Retinal pigment epithelial cell (primary cell): ENCODE data around the gene CSKMT.

Source experiments
- DNase-seq: peaks from one replicate; pipeline ENCODE4 v3.0.0-alpha.2; 2010; ENCODE audit warnings: low read depth
- H3K4me3 ChIP-seq: 2 replicates; pipeline ENCODE4 v1.5.1; 2011; ENCODE audit warnings: mild to moderate bottlenecking, low read length, control low read depth, moderate library complexity
- TF ChIP-seq, protein P1 (sequence below): conservative IDR thresholded peaks from 2 replicates; pipeline ENCODE4 v1.5.1; 2011; ENCODE audit warnings: low read depth, low read length, control low read depth, inconsistent platforms

The CSKMT gene

DNA sequence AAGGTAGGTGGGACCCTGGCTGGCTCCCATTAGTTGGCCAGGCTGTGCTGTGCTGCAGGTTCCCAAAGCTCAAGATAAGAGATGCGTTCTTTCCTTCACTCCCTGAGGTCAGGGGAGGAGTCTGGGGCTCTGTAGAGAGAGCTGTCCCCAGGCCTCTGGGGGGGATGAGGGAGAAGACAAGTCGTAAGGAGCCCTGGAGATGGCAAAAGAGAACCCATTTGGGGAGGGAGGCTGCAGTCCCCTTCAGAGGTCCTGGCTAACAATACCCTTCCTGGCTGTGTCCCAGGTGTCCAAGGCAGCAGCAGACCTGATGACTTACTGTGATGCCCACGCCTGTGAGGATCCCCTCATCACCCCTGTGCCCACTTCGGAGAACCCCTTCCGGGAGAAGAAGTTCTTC is 43.3 kb downstream of the CSKMT start:
- H3K4me3 ChIP-seq = no peak overlapping the region
- DNase-seq = no peak
- TF ChIP-seq, protein P1, sequence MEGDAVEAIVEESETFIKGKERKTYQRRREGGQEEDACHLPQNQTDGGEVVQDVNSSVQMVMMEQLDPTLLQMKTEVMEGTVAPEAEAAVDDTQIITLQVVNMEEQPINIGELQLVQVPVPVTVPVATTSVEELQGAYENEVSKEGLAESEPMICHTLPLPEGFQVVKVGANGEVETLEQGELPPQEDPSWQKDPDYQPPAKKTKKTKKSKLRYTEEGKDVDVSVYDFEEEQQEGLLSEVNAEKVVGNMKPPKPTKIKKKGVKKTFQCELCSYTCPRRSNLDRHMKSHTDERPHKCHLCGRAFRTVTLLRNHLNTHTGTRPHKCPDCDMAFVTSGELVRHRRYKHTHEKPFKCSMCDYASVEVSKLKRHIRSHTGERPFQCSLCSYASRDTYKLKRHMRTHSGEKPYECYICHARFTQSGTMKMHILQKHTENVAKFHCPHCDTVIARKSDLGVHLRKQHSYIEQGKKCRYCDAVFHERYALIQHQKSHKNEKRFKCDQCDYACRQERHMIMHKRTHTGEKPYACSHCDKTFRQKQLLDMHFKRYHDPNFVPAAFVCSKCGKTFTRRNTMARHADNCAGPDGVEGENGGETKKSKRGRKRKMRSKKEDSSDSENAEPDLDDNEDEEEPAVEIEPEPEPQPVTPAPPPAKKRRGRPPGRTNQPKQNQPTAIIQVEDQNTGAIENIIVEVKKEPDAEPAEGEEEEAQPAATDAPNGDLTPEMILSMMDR = no peak

DNA sequence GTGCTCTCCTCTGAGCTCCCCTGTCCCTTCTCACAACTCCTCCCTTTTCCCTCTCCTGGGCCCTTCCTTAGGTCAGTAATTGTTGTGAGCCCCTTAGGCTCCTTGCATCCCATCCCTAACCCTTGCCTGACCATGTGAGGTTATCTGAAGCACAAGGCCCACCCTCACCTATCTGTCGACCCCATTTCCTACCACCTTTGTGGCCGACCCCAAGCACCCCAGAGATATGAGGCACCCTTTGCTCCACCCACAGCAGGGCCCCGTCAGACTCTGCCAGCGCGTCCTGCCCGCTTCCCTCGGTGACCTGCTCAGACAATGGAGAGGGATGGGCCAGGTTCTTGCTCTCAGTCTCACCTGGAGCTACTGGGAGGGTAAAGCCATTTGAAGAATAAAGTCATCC is 43.7 kb downstream of the CSKMT start:
- TF ChIP-seq, protein P1 = no peak
- peak overlapping the region; percentile 71 for H3K4me3 ChIP-seq
- no peak for DNase-seq

DNA sequence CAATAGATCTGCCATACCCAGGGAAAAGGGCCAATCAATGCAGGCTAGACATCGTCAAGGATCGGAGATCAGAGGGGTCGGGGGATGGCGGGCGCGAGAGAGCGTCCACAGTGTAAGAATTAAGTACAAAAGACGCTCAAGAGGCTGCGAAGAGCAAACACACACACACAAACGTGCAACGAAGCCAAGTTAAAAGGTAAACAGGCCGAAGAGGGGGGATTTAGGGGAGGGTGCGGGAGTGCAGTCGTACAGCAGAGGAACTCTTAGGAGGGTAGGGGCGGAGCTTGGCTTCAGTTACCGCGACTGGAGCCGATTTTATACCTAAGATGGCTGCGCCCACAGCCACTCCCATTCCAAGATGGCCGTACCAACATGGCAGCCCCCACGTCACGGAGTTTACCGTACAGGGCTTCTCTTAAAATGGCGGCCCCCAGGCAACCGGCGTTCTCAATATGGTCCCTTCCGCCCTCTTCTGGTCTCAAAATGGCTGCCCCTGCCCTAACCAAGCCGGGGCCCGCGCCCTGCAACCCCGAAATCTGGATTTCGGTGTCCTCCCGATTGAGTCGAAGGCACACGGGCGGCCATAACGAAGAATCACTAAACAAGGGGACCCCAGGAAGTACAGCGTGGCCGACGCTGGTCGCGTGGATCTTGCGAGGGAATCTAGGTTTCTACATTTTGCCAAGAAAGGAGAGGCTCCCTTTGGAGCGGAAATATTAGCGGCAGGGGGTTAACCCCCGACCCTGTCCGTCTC is 44.3 kb downstream of the CSKMT start:
- DNase-seq = peak; percentile 93
- H3K4me3 ChIP-seq = peak overlapping the region; percentile 71
- TF ChIP-seq, protein P1 = no peak

DNA sequence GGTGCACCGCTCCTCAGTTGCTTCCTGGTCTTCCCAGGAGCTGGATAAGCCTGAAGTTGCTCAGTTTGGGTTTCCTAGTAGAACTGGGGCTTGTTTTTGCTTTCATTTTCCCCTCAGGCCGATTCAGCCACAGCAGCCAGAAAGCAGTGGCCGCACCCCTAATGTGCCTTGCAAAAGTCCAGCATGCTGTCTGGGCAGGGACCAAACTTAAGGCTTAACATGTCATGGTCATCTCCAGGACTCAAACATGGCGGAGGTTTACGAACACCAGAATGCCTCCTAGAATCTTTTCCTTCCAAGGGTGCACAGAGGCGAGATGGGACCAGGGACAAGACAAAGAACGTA is 44.9 kb downstream of the CSKMT start:
- H3K4me3 ChIP-seq = peak overlapping the region; percentile 71
- TF ChIP-seq, protein P1 = no peak
- no peak for DNase-seq

DNA sequence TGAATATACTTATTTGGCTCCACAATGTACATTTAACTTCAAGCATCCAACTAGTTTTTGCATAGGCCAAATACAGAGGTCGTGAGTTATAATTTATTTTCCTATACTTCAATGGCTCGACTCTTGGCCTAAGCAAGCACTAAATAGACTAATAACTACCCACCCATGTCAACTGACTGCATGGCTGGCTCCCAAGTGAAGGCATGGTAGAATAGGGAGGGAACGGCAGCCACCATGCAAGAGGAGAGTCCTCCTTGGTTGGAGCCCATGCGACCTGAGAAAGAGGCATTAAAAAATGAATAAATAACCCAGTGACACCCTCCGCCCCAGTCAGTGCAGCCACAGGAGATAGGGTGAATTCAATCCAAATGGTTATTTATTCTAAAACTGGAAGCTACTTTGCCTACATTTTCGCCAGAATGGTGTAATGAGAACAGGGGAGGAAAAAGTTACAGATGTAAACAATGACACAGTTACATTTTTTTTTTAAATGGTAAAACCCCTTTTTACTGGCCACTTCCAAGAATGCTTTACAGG is 47.2 kb downstream of the CSKMT start:
- no peak for DNase-seq
- TF ChIP-seq, protein P1 = no peak

DNA sequence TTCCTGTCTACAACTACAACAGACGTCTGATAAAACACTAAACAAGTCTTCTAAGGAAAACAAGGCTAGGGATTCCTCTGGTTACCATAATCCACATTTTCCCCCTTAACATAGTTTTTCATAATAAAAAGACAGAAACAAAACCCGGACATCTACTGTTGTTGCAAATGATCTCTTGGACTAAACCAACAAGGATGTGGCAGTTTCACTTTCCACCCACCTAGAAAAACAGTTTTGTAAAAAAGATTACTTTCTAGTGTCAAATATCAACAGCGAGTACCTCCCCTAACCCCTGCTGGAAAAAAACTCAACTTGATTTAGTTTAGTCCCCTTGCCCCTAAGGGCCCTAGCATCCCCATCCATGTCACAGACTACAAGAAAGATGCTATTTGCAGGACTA is 47.7 kb downstream of the CSKMT start:
- no peak overlapping the region for H3K4me3 ChIP-seq
- TF ChIP-seq, protein P1 = no peak
- DNase-seq = no peak

More for the DNA sequence above, 47.2 kb downstream of the CSKMT start:
- no peak overlapping the region for H3K4me3 ChIP-seq

DNA sequence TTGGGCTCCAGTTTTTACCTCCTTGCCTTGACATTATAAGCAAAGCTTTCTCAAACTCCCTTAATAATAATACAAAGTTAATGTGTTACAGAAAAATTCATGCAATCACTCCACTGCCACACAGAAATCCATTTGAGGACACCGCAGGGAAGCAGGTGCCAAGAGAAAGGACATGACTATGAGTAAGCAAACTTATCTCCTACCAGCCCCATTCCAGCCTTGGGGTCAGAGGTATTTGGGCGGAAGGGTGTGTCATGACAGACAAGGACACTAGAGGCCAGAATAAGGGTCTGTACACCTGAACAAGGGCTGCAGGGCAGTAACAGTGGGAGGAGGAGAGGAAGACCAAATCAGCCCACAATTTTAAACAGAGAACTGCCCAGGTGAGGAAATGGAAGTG is 48.2 kb downstream of the CSKMT start:
- DNase-seq = no peak
- TF ChIP-seq, protein P1 = no peak
- no peak overlapping the region for H3K4me3 ChIP-seq
